K562 (cell line): ENCODE results near the gene OR2S2. TPM values are rescaled to one million over a fixed set of nuclear protein-coding genes. Genes with fewer than 3 reads are reported as not detected.

Source experiments
- ATAC-seq: fragments of 200-7000 bp; cut with Tn5 transposase; 3 replicates; pipeline ENCODE4 v1.9.1; 2020; ENCODE audit warnings: moderate library complexity
- BruUV-seq: library from RNA; stranded (reverse); fragments of 400-500 nt; replicated peaks from 2 replicates; lab custom pipeline; 2021; lab: Mats Ljungman, UMichigan
- CTCF ChIA-PET: fragments of 300-600 bp; formaldehyde crosslinking; extraction: SDS; loops from one replicate; lab custom pipeline; 2021; ENCODE audit warnings: low intra/inter-chr PET ratio; lab: Yijun Ruan, JAX
- POLR2A ChIA-PET: fragments of 300-600, 350-650 bp; sonication (Branson Sonifier 250); formaldehyde crosslinking; extraction: SDS; loops from one replicate; lab custom pipeline; 2021; ENCODE audit warnings: antibody characterized with exemption, inconsistent platforms; lab: Yijun Ruan, JAX
- DNase-seq, 4 experiments: peaks; one replicate each; pipeline versions ENCODE4 v3.0.0 to v3.0.0-alpha.2; 2011 to 2018; ENCODE audit warnings: low spot score in 3 of 4, mixed read lengths in 3 of 4; ENCODE audit errors: extremely low read depth in 1 of 4
- FAIRE-seq: peaks from 2 replicates; lab custom pipeline; 2011; peaks lifted over from hg19 to GRCh38; lab: Jason Lieb, UNC
- H2AFZ ChIP-seq: 2 replicates; pipeline ENCODE4 v1.6.0; 2011; ENCODE audit warnings: low read depth, low read length, control low read depth, inconsistent platforms
- H3K27ac ChIP-seq: fragments of 200-600 bp; 3 replicates; pipeline ENCODE4 v1.8.0; 2011; ENCODE audit warnings: low read depth, mild to moderate bottlenecking, control low read depth, inconsistent platforms, low read length, moderate library complexity, mixed read lengths; ENCODE audit errors: extremely low read depth
- H3K27me3 ChIP-seq, 2 experiments: fragments of 300-600 bp in 1 of 2; 2 replicates in 1 of 2; 3 replicates in 1 of 2; pipeline versions ENCODE4 v1.6.0 to v1.8.0; 2011; ENCODE audit warnings: inconsistent platforms in 2 of 2, low read length in 2 of 2, mild to moderate bottlenecking in 1 of 2, mixed read lengths in 1 of 2, moderate library complexity in 1 of 2; ENCODE audit not compliant: control insufficient read depth in 2 of 2, insufficient read depth in 2 of 2
- H3K36me3 ChIP-seq: fragments of 300-600 bp; 3 replicates; pipeline ENCODE4 v1.8.0; 2011; ENCODE audit warnings: mild to moderate bottlenecking, low read length, inconsistent platforms; ENCODE audit not compliant: control insufficient read depth, insufficient read depth
- H3K4me1 ChIP-seq, 2 experiments: fragments of 200-600 bp in 1 of 2; replicated peaks in 1 of 2; 2 replicates in 1 of 2; 3 replicates in 1 of 2; pipeline versions ENCODE4 v1.5.1 to v1.8.0; 2011; ENCODE audit warnings: inconsistent platforms in 2 of 2, low read length in 2 of 2, mild to moderate bottlenecking in 1 of 2, mixed read lengths in 1 of 2, moderate library complexity in 1 of 2; ENCODE audit not compliant: control insufficient read depth in 2 of 2, insufficient read depth in 2 of 2
- H3K4me2 ChIP-seq: 2 replicates; pipeline ENCODE4 v1.6.1; 2011; ENCODE audit warnings: low read length, control low read depth, inconsistent platforms, mixed read lengths; ENCODE audit not compliant: insufficient read depth
- H3K4me3 ChIP-seq: fragments of 200-600 bp; sonication (generic), shearing (Covaris generic); 2 replicates; pipeline ENCODE4 v1.5.1; 2016; ENCODE audit warnings: control low read depth, inconsistent platforms
- H3K79me2 ChIP-seq: fragments of 200-600 bp; 3 replicates; pipeline ENCODE4 v1.8.0; 2011; ENCODE audit warnings: low read length, inconsistent platforms; ENCODE audit not compliant: control insufficient read depth, insufficient read depth
- H3K9ac ChIP-seq, 2 experiments: 2 replicates each; pipeline versions ENCODE4 v1.6.0 to v1.6.1; 2011; ENCODE audit warnings: low read depth in 2 of 2, low read length in 2 of 2, control low read depth in 1 of 2, inconsistent platforms in 1 of 2, mild to moderate bottlenecking in 1 of 2, mixed read lengths in 1 of 2; ENCODE audit not compliant: insufficient read depth in 1 of 2
- H3K9me1 ChIP-seq: one replicate; pipeline ENCODE4 v1.6.0; 2011; ENCODE audit warnings: inconsistent platforms, mild to moderate bottlenecking, low read length, moderate library complexity; ENCODE audit not compliant: control insufficient read depth, insufficient read depth
- H3K9me3 ChIP-seq: replicated peaks from 2 replicates; pipeline ENCODE4 v1.5.1; 2011; ENCODE audit warnings: low read depth, low read length, inconsistent platforms; ENCODE audit not compliant: control insufficient read depth, insufficient read depth
- H4K20me1 ChIP-seq: replicated peaks from 2 replicates; pipeline ENCODE4 v1.6.1; 2011; ENCODE audit warnings: low read length, inconsistent platforms, mixed read lengths; ENCODE audit not compliant: control insufficient read depth, insufficient read depth
- ATF4 ChIP-seq: fragments of 450-650 bp; formaldehyde crosslinking; IDR thresholded peaks from 2 replicates; pipeline ENCODE4 v1.4.0; 2022; ENCODE audit warnings: mild to moderate bottlenecking, moderate library complexity
- CHD7 ChIP-seq: fragments of 200-600 bp; sonication (generic); IDR thresholded peaks from one replicate; pipeline ENCODE4 v1.6.1; 2012; ENCODE audit warnings: mild to moderate bottlenecking, low read depth, low read length, inconsistent platforms
- L3MBTL2 ChIP-seq: fragments of 450-650 bp; IDR thresholded peaks from 2 replicates; pipeline ENCODE4 v1.6.1; 2016; ENCODE audit warnings: mild to moderate bottlenecking, moderate library complexity
- PRDM10 ChIP-seq: fragments of 450-650 bp; IDR thresholded peaks from 2 replicates; pipeline ENCODE4 v1.6.1; 2018; ENCODE audit not compliant: partially characterized antibody
- WGBS: fragments of 100-300 bp; shearing (Covaris generic); methylation state at CpG from one replicate; pipeline ENCODE4 v1.1.6; 2016; ENCODE audit warnings: low coverage, mixed read lengths; ENCODE audit not compliant: insufficient coverage; ENCODE audit errors: missing lambda C conversion rate; 5-methylcytosine and 5-hydroxymethylcytosine counted together
- in situ Hi-C: fragments of 300-500 bp; cut with MboI; formaldehyde crosslinking; loops from 4 replicates; pipeline ENCODE4 v1.15.0; 2018; ENCODE audit warnings: inconsistent platforms, mixed read lengths
- intact Hi-C: fragments of 100-400 bp; cut with micrococcal nuclease; formaldehyde crosslinking; loops from 2 replicates; pipeline ENCODE4 v1.14.2; 2022
- polyA plus RNA-seq, 8 experiments: library from polyadenylated mRNA; depleted of rRNA in 4 of 8; stranded (reverse) in 5 of 8; unstranded in 3 of 8; fragments of >200 nt; fragmentation: Nextera tagmentation in 2 of 8; fragmentation: Illumina TruSeq in 1 of 8; extraction: Ambion mirVana in 2 of 8; extraction: Trizol in 1 of 8; gene quantifications; 2 replicates each; pipeline versions ENCODE4 v1.2.1 to v1.2.3, GENCODE V29; 2011 to 2014; ENCODE audit warnings: inconsistent platforms in 1 of 8, missing spikeins in 1 of 8
- total RNA-seq, 7 experiments: library from RNA; depleted of rRNA in 6 of 7; stranded (reverse); fragments of >200 nt in 6 of 7; fragmentation: Illumina TruSeq in 2 of 7; extraction: Trizol in 2 of 7; gene quantifications; 2 replicates each; pipeline versions ENCODE4 v1.2.1 to v1.2.3, GENCODE V29; 2011 to 2021; ENCODE audit warnings: low replicate concordance in 1 of 7

OR2S2 gene
- total and polyA plus RNA-seq, 9 of the 15 experiments (the other 6 are each of a cell fraction or from before 2014, with no cell fraction given) = not detected

GRCh38 chr9:35910613-35911359 is 47.2 kb downstream of the OR2S2 start:
- in situ Hi-C loops (no loop called here), intact Hi-C loops (no loop called here)
- H3K9ac ChIP-seq = no peak overlapping the region
- H3K79me2 ChIP-seq = no peaks in the 10 kb centered on the region
- no peak overlapping the region for H3K4me3 ChIP-seq
- peak overlapping the region; percentile 46 for H2AFZ ChIP-seq
- ChIA-PET CTCF (interaction anchor here (0.5 to 1.4 kb wide), 3 partner anchors 35 to 839 kb away, joined by 3 to 5 read pairs (median 3); no protein-coding TSS in a partner anchor), POLR2A (interaction anchor here (0.6 to 1.3 kb wide), 4 partner anchors 8 to 151 kb away, joined by 3 to 4 read pairs (median 4); no protein-coding TSS in a partner anchor)
- H4K20me1 ChIP-seq = no peaks in the 10 kb centered on the region
- no peak overlapping the region for H3K27ac ChIP-seq
- H3K4me1 ChIP-seq = peaks cover 24 to 55% of the 10 kb centered on the region in 2 experiments; a peak in 4 of 5 replicates
- no peaks in the 10 kb centered on the region for H3K9me1 ChIP-seq
- FAIRE-seq = no peak
- no peak overlapping the region for H3K4me2 ChIP-seq
- peak; percentile 15; the same call in 1 of the 3 replicates for ATAC-seq
- no peaks in the 10 kb centered on the region for H3K36me3 ChIP-seq
- no peaks in the 10 kb centered on the region for H3K27me3 ChIP-seq
- peak in 3 of 4 experiments; percentile 31 to 44 (median 32) for DNase-seq
- no TSS peak for BruUV-seq
- H3K9me3 ChIP-seq = no peaks in the 10 kb centered on the region
- WGBS = 59% methylated on average over 7 of the region's 14 CpGs
- TF ChIP-seq PRDM10 (no peak), ATF4 (CRISPR knock-in tag) (no peak), L3MBTL2 (no peak), CHD7 (no peak)
